ENCODE results near the gene TEAD2.

Gene TEAD2

DNA sequence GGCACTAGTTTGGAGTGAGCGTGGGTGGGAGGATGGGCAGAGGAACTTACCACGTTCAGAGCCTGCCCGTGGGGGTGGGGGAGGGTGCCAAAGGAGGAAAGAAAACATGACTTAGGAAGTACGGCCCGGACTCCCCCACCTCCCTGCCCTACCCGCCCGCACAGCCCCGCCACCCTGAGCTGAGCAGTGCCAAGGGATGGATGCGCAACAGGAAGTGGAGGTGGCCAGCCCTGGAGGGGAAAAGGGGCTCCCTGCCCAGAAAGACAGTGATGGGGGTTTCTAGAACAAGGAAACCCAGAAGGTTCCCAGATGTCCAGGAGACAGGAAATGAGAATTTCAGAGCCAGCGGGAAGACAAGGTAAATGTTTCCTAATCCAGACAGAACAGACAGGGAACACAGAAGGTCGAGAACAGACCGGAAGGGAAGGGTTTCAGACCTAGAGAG lies 6.3 kb downstream of the TEAD2 start:
- H3F3A ChIP-seq (ENCODE audit: insufficient read depth): no peaks in the 10 kb centered on the region
- no peak overlapping the region for H3K4me2 ChIP-seq (ENCODE audit: low read depth, low read length, poor library complexity, severe bottlenecking)
- H3K9me3 ChIP-seq (ENCODE audit: insufficient read depth, low read length): no peaks in the 10 kb centered on the region
- H2AFZ ChIP-seq (ENCODE audit: low read depth, low read length, severe bottlenecking): no peak overlapping the region
- H3K4me3 ChIP-seq (ENCODE audit: insufficient read depth, low read length, poor library complexity, severe bottlenecking): no peak overlapping the region
- H3K9ac ChIP-seq (ENCODE audit: low read length): no peak overlapping the region
- no peak overlapping the region for H3K27ac ChIP-seq (ENCODE audit: low read depth, low read length)
- TF ChIP-seq EZH2phosphoT487 (conservative IDR thresholded peaks at IDR 0.05; ENCODE audit: low read length): no peak
- TF ChIP-seq, protein P1, sequence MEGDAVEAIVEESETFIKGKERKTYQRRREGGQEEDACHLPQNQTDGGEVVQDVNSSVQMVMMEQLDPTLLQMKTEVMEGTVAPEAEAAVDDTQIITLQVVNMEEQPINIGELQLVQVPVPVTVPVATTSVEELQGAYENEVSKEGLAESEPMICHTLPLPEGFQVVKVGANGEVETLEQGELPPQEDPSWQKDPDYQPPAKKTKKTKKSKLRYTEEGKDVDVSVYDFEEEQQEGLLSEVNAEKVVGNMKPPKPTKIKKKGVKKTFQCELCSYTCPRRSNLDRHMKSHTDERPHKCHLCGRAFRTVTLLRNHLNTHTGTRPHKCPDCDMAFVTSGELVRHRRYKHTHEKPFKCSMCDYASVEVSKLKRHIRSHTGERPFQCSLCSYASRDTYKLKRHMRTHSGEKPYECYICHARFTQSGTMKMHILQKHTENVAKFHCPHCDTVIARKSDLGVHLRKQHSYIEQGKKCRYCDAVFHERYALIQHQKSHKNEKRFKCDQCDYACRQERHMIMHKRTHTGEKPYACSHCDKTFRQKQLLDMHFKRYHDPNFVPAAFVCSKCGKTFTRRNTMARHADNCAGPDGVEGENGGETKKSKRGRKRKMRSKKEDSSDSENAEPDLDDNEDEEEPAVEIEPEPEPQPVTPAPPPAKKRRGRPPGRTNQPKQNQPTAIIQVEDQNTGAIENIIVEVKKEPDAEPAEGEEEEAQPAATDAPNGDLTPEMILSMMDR (IDR thresholded peaks at IDR 0.05; ENCODE audit: insufficient read depth, low read length, poor library complexity, severe bottlenecking): no peak
- no peaks in the 10 kb centered on the region for H3K27me3 ChIP-seq (ENCODE audit: low read length)
- no peaks in the 10 kb centered on the region for H3K36me3 ChIP-seq (ENCODE audit: low read length)
- H3K79me2 ChIP-seq (ENCODE audit: insufficient read depth, low read length): no peaks in the 10 kb centered on the region
- H4K20me1 ChIP-seq (ENCODE audit: low read depth, low read length): no peaks in the 10 kb centered on the region
- no peaks in the 10 kb centered on the region for H3K9me2 ChIP-seq (replicated peaks; ENCODE audit: insufficient read depth, low read length)

DNA sequence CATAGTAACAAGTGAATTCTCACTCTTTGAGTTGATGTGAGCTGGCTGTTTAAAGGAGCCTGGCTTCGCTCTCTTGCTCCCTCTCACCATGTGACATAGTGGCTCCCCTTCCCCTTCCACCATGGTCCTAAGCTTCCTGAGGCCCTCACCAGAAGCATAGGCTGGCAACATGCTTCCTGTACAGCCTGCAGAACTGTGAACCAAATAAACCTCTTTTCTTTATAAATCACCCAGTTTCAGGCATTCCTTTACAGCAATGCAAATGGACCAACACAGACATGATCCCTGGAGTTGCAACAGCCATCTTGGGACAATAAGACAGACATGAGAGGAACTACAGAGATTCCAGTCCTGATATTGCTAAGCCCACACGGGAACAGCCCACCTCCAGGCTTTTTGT lies 12.6 kb downstream of the TEAD2 start:
- Histone ChIP-seq H3F3A (ENCODE audit: insufficient read depth) (no peaks in the 10 kb centered on the region), H3K4me3 (ENCODE audit: insufficient read depth, low read length, poor library complexity, severe bottlenecking) (no peak overlapping the region), H3K4me2 (ENCODE audit: low read depth, low read length, poor library complexity, severe bottlenecking) (no peak overlapping the region), H3K27ac (ENCODE audit: low read depth, low read length) (no peak overlapping the region), H3K27me3 (ENCODE audit: low read length) (no peaks in the 10 kb centered on the region), H3K79me2 (ENCODE audit: insufficient read depth, low read length) (no peaks in the 10 kb centered on the region), H3K36me3 (ENCODE audit: low read length) (no peaks in the 10 kb centered on the region), H4K20me1 (ENCODE audit: low read depth, low read length) (no peaks in the 10 kb centered on the region), H3K9me3 (ENCODE audit: insufficient read depth, low read length) (no peaks in the 10 kb centered on the region), H3K9ac (ENCODE audit: low read length) (no peak overlapping the region), H3K9me2 (replicated peaks; ENCODE audit: insufficient read depth, low read length) (no peaks in the 10 kb centered on the region), H2AFZ (ENCODE audit: low read depth, low read length, severe bottlenecking) (no peak overlapping the region)
- TF ChIP-seq, protein P1 (IDR thresholded peaks at IDR 0.05; ENCODE audit: insufficient read depth, low read length, poor library complexity, severe bottlenecking): no peak
- no peak for TF ChIP-seq EZH2phosphoT487 (conservative IDR thresholded peaks at IDR 0.05; ENCODE audit: low read length)

DNA sequence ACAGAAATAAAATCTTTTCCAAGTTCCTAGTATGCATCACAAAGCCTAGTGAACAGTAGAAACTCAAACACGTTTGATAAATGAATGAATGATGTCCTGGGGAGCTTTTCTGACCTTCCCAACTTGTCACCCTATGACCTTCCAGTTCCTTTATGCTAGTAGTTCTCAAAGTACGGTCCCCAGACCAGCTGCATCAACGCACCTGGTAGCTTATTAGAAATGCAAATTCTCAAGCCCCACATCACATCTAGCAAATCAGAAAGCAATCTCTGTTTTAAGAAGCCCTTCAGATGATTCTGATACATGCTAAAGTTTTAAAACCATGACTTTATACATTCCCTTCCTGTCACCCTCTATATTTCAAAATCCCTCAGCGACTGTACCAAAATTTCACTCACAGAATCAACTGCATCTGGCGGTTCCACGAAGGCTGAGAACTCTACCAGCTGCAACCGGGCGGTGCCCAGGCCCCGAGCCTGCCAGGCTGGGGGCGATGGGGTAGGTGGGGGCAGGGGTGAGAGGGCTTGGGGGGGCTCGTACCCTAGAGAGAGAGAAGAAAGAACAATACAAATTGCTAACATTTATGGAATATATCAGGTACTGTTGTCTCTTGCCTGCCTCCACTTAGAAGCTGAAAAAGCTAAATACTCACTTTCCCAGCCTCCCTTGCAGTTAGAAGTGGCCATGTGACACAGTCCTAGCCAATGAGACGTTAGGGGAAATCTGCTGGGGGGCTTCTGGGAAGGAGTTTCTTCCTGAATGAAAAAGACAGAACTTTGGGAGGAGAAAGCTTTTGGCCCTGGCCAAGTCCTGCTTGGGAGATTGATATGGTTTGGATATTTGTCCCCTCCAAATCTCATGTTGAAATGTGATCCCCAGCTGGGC lies 13.7 kb downstream of the TEAD2 start:
- Histone ChIP-seq H3K27ac (ENCODE audit: low read depth, low read length) (no peak overlapping the region), H3K4me3 (ENCODE audit: insufficient read depth, low read length, poor library complexity, severe bottlenecking) (no peak overlapping the region), H3K9me3 (ENCODE audit: insufficient read depth, low read length) (no peaks in the 10 kb centered on the region), H2AFZ (ENCODE audit: low read depth, low read length, severe bottlenecking) (peak overlapping the region; percentile 15), H3F3A (ENCODE audit: insufficient read depth) (no peaks in the 10 kb centered on the region), H3K79me2 (ENCODE audit: insufficient read depth, low read length) (no peaks in the 10 kb centered on the region), H3K4me2 (ENCODE audit: low read depth, low read length, poor library complexity, severe bottlenecking) (no peak overlapping the region), H3K36me3 (ENCODE audit: low read length) (no peaks in the 10 kb centered on the region), H4K20me1 (ENCODE audit: low read depth, low read length) (no peaks in the 10 kb centered on the region), H3K27me3 (ENCODE audit: low read length) (no peaks in the 10 kb centered on the region), H3K9ac (ENCODE audit: low read length) (no peak overlapping the region), H3K9me2 (replicated peaks; ENCODE audit: insufficient read depth, low read length) (no peaks in the 10 kb centered on the region)
- TF ChIP-seq, protein P1 (IDR thresholded peaks at IDR 0.05; ENCODE audit: insufficient read depth, low read length, poor library complexity, severe bottlenecking): no peak
- no peak for TF ChIP-seq EZH2phosphoT487 (conservative IDR thresholded peaks at IDR 0.05; ENCODE audit: low read length)

All from SU-DHL-6 (cell line).